HG03139 (cell line): Measurements from ENCODE around the gene SLC8A2.

Experiments
- ATAC-seq: cut with Tn5 transposase; IDR thresholded peaks from one replicate; pipeline ENCODE4 v1.9.1; 2021; ENCODE audit not compliant: unreplicated experiment

SLC8A2 gene

GRCh38 chr19:47432499-47432898 lies 39.2 kb downstream of the SLC8A2 start:
- no peak for ATAC-seq

GRCh38 chr19:47432091-47432490 lies 39.6 kb downstream of the SLC8A2 start:
- no peak for ATAC-seq

- no peak for ATAC-seq
Measured at GRCh38 chr19:47430041-47430802, 41.5 kb downstream of the SLC8A2 start.

- no peak for ATAC-seq
Measured at GRCh38 chr19:47429140-47429793, 42.4 kb downstream of the SLC8A2 start.

- no peak for ATAC-seq
Measured at GRCh38 chr19:47428177-47428894, 43.4 kb downstream of the SLC8A2 start.

GRCh38 chr19:47427241-47428176 lies 44.2 kb downstream of the SLC8A2 start:
- peak; percentile 52 for ATAC-seq

- no peak for ATAC-seq
Measured at GRCh38 chr19:47423203-47423882, 48.4 kb downstream of the SLC8A2 start.

GRCh38 chr19:47422417-47423163 lies 49.1 kb downstream of the SLC8A2 start:
- ATAC-seq, result no peak

- no peak for ATAC-seq
Measured at GRCh38 chr19:47421844-47422395, 49.8 kb downstream of the SLC8A2 start.

GRCh38 chr19:47421244-47421786 lies 50.4 kb downstream of the SLC8A2 start:
- ATAC-seq, result no peak

GRCh38 chr19:47419789-47420188 lies 51.9 kb downstream of the SLC8A2 start:
- ATAC-seq, result no peak

GRCh38 chr19:47419030-47419783 lies 52.5 kb downstream of the SLC8A2 start, which contains the start of gene MEIS3:
Gene MEIS3 (minus strand): TSS chr19:47419527. CDS start chr19:47419081, 446 bp downstream.
- no peak for ATAC-seq

- ATAC-seq, result no peak
Measured at GRCh38 chr19:47418692-47419029, 53.0 kb downstream of the SLC8A2 start.

- ATAC-seq, result no peak
Measured at GRCh38 chr19:47417746-47418691, 53.7 kb downstream of the SLC8A2 start.

- no peak for ATAC-seq
Measured at GRCh38 chr19:47417107-47417745, 54.5 kb downstream of the SLC8A2 start.

GRCh38 chr19:47416643-47416985 lies 55.1 kb downstream of the SLC8A2 start:
- no peak for ATAC-seq
